Measurements from ENCODE around the gene TSHZ2.

The TSHZ2 gene

GRCh38 chr20:53138454-53139262, 166.5 kb downstream of the TSHZ2 start:
- DNase-seq: no peak

GRCh38 chr20:53141201-53142050, 169.3 kb downstream of the TSHZ2 start:
- no peak for DNase-seq

- DNase-seq: peak; percentile 37
These were observed 170.3 kb downstream of the TSHZ2 start for GRCh38 chr20:53142225-53143127.

- no peak for DNase-seq
These were observed 174.2 kb downstream of the TSHZ2 start for GRCh38 chr20:53146201-53146891.

GRCh38 chr20:53148771-53149147, 176.6 kb downstream of the TSHZ2 start:
- no peak for DNase-seq

- no peak for DNase-seq
These were observed 177.2 kb downstream of the TSHZ2 start for GRCh38 chr20:53149148-53149889.

- no peak for DNase-seq
These were observed 177.7 kb downstream of the TSHZ2 start for GRCh38 chr20:53149890-53150205.

- no peak for DNase-seq
These were observed 178.4 kb downstream of the TSHZ2 start for GRCh38 chr20:53150532-53150931.

GRCh38 chr20:53152228-53152627, 180.1 kb downstream of the TSHZ2 start:
- no peak for DNase-seq

GRCh38 chr20:53154540-53154939, 182.4 kb downstream of the TSHZ2 start:
- DNase-seq: peak; percentile 20

- peak; percentile 79 for DNase-seq
These were observed 185.6 kb downstream of the TSHZ2 start for GRCh38 chr20:53157443-53158408.

GRCh38 chr20:53159160-53159559, 187.0 kb downstream of the TSHZ2 start:
- no peak for DNase-seq

- DNase-seq: no peak
These were observed 188.9 kb downstream of the TSHZ2 start for GRCh38 chr20:53161073-53161472.

- DNase-seq: no peak
These were observed 189.3 kb downstream of the TSHZ2 start for GRCh38 chr20:53161473-53161872.

GRCh38 chr20:53162251-53162835, 190.2 kb downstream of the TSHZ2 start:
- peak; percentile 5 for DNase-seq

GRCh38 chr20:53163486-53163885, 191.3 kb downstream of the TSHZ2 start:
- peak; percentile 45 for DNase-seq

GRCh38 chr20:53164072-53164471, 191.9 kb downstream of the TSHZ2 start:
- DNase-seq: no peak

GRCh38 chr20:53165452-53165851, 193.3 kb downstream of the TSHZ2 start:
- DNase-seq: no peak

GRCh38 chr20:53168491-53168890, 196.3 kb downstream of the TSHZ2 start:
- DNase-seq: no peak

GRCh38 chr20:53170196-53170595, 198.0 kb downstream of the TSHZ2 start:
- no peak for DNase-seq

Data from hematopoietic multipotent progenitor cell treated with erythropoietin and hydrocortisone succinate and interleukin-3 and kit ligand, for 8 days (in vitro differentiated cells).